GM18861 (cell line): ENCODE measurements around the gene CCDC149.
"Not testable (repeated sequence)": the region's sequence is repeated elsewhere in the genome, so short reads cannot be mapped to it uniquely, and the experiment has no call there.

Experiments used
- ATAC-seq: cut with Tn5 transposase; IDR thresholded peaks from one replicate; pipeline ENCODE4 v1.9.1; 2021; ENCODE audit not compliant: unreplicated experiment

CCDC149 gene

GRCh38 chr4:24917076-24917856 is 4.4 kb upstream of the CCDC149 start:
- ATAC-seq = no peak

- no peak for ATAC-seq
Measured at GRCh38 chr4:24915121-24915922, 2.5 kb upstream of the CCDC149 start.

- ATAC-seq = no peak
Measured at GRCh38 chr4:24914460-24914859, 1.6 kb upstream of the CCDC149 start.

GRCh38 chr4:24913119-24913485 is 260 bp upstream of the CCDC149 start:
- ATAC-seq = no peak

GRCh38 chr4:24910499-24910898 is 2.3 kb downstream of the CCDC149 start:
- ATAC-seq = no peak

- not testable (repeated sequence) for ATAC-seq
Measured at GRCh38 chr4:24909606-24910005, 3.2 kb downstream of the CCDC149 start.

GRCh38 chr4:24897639-24898038 is 15.2 kb downstream of the CCDC149 start:
- ATAC-seq = no peak

- ATAC-seq = no peak
Measured at GRCh38 chr4:24896977-24897376, 15.9 kb downstream of the CCDC149 start.

- no peak for ATAC-seq
Measured at GRCh38 chr4:24896056-24896455, 16.8 kb downstream of the CCDC149 start.

- ATAC-seq = no peak
Measured at GRCh38 chr4:24895461-24895860, 17.4 kb downstream of the CCDC149 start.

GRCh38 chr4:24894846-24895245 is 18.0 kb downstream of the CCDC149 start:
- ATAC-seq = no peak

GRCh38 chr4:24894243-24894642 is 18.6 kb downstream of the CCDC149 start:
- ATAC-seq = no peak

GRCh38 chr4:24892778-24893177 is 20.1 kb downstream of the CCDC149 start:
- no peak for ATAC-seq

- ATAC-seq = no peak
Measured at GRCh38 chr4:24892278-24892677, 20.6 kb downstream of the CCDC149 start.

GRCh38 chr4:24890561-24891126 is 22.2 kb downstream of the CCDC149 start:
- ATAC-seq = no peak

GRCh38 chr4:24889991-24890390 is 22.9 kb downstream of the CCDC149 start:
- no peak for ATAC-seq

- no peak for ATAC-seq
Measured at GRCh38 chr4:24888475-24889344, 24.1 kb downstream of the CCDC149 start.

GRCh38 chr4:24887881-24888430 is 24.9 kb downstream of the CCDC149 start:
- ATAC-seq = no peak

GRCh38 chr4:24886596-24886995 is 26.2 kb downstream of the CCDC149 start:
- ATAC-seq = no peak

- no peak for ATAC-seq
Measured at GRCh38 chr4:24885342-24885741, 27.5 kb downstream of the CCDC149 start.

- ATAC-seq = no peak
Measured at GRCh38 chr4:24884902-24885301, 27.9 kb downstream of the CCDC149 start.
